ENCODE results near the gene YPEL2.

YPEL2 gene

DNA sequence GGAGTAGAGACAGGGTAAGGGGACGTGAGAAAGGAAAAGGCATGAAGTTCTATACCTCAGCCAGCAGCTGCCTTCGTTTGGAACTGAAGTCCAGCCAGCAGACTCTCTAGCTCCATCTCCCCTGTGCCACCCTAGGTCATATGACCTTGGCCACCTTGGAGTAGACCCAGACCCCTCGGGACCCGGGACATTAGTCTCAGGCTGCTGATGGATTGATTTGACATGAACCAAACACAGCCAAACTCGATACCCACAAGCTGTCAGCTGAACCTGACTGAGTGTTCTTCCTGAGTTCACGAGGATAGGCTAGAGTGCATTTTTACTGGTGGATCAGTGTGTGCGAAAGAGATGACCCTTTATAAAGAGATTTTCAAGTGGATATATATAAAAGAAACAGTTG lies 68.5 kb downstream of the YPEL2 start:
- TF ChIP-seq, protein P1, sequence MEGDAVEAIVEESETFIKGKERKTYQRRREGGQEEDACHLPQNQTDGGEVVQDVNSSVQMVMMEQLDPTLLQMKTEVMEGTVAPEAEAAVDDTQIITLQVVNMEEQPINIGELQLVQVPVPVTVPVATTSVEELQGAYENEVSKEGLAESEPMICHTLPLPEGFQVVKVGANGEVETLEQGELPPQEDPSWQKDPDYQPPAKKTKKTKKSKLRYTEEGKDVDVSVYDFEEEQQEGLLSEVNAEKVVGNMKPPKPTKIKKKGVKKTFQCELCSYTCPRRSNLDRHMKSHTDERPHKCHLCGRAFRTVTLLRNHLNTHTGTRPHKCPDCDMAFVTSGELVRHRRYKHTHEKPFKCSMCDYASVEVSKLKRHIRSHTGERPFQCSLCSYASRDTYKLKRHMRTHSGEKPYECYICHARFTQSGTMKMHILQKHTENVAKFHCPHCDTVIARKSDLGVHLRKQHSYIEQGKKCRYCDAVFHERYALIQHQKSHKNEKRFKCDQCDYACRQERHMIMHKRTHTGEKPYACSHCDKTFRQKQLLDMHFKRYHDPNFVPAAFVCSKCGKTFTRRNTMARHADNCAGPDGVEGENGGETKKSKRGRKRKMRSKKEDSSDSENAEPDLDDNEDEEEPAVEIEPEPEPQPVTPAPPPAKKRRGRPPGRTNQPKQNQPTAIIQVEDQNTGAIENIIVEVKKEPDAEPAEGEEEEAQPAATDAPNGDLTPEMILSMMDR (IDR thresholded peaks at IDR 0.05; ENCODE audit: insufficient read depth, low read length, poor library complexity, severe bottlenecking) = no peak
- DNase-seq (ENCODE audit: extremely low read depth, insufficient read length) = no peak

DNA sequence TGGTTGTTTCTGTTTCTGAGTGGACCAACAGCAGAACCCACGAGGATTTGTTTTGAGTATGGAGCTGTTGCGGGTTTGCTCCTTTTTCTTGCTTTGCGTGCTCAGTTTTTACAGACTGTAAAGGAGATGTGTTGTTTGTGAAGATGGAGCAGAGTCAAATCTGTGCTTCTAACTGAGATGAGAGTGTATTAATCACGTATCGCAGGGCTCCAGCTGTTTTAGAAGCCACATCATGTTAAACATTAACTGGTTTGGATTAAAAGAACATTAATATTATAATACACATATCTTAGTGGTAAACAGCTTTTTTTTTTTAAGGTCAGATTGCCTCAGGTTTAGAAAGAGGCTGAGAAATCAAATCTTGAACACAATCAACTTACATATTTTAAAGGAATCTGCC lies 69.4 kb downstream of the YPEL2 start:
- no peaks in the 10 kb centered on the region for H3K27me3 ChIP-seq (replicated peaks; ENCODE audit: control insufficient read depth, insufficient read depth, low read length)
- H3K4me3 ChIP-seq (replicated peaks; ENCODE audit: low read depth, low read length) = no peak overlapping the region
- H3K36me3 ChIP-seq (ENCODE audit: control insufficient read depth, insufficient read depth, low read length) = no peaks in the 10 kb centered on the region
- TF ChIP-seq, protein P1 (IDR thresholded peaks at IDR 0.05; ENCODE audit: insufficient read depth, low read length, poor library complexity, severe bottlenecking) = no peak
- no peak for DNase-seq (ENCODE audit: extremely low read depth, insufficient read length)

More for the DNA sequence above, 68.5 kb downstream of the YPEL2 start:
- H3K36me3 ChIP-seq (ENCODE audit: control insufficient read depth, insufficient read depth, low read length) = no peaks in the 10 kb centered on the region
- H3K4me3 ChIP-seq (replicated peaks; ENCODE audit: low read depth, low read length) = no peak overlapping the region
- no peaks in the 10 kb centered on the region for H3K27me3 ChIP-seq (replicated peaks; ENCODE audit: control insufficient read depth, insufficient read depth, low read length)

DNA sequence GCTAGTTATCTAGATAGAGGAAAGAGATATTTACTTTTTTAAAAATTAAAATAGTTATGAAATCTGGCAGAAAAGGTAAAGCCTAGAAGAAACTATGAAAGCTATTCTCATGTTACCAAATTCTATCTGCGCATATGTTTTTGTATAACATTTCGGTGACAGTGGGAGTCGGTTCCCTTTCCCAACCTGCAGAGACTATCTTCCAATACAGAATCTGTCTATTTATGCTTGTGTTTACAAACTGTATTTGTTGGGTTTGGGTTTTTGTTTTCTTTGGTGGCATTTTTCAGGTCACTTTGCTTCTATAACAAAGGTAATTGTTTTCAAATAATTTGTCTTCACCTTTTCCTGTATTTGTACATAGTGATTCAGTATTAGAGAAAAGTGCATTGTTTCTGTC lies 69.8 kb downstream of the YPEL2 start:
- no peak for DNase-seq (ENCODE audit: extremely low read depth, insufficient read length)
- TF ChIP-seq, protein P1 (IDR thresholded peaks at IDR 0.05; ENCODE audit: insufficient read depth, low read length, poor library complexity, severe bottlenecking) = no peak
- H3K4me3 ChIP-seq (replicated peaks; ENCODE audit: low read depth, low read length) = no peak overlapping the region
- no peaks in the 10 kb centered on the region for H3K27me3 ChIP-seq (replicated peaks; ENCODE audit: control insufficient read depth, insufficient read depth, low read length)
- H3K36me3 ChIP-seq (ENCODE audit: control insufficient read depth, insufficient read depth, low read length) = no peaks in the 10 kb centered on the region

DNA sequence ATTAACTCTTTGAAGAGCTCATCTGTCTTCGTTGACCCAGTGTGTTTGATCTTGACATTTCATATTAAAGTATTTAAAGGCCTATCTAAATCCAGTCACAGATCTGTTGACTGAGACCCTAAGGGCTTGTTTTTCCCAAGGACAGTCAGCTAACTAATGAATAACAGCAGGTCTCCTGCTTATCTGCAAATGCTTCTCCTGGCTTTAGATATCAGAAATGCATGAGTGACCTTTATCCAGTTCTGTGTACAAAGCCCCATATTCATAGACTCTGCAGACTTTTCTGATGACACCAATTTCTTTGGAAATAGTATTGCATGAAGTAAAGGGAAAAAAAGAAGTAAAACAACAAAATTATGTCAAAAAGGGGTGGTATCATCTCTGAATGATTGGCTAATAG lies 70.3 kb downstream of the YPEL2 start:
- no peak for DNase-seq (ENCODE audit: extremely low read depth, insufficient read length)
- no peaks in the 10 kb centered on the region for H3K27me3 ChIP-seq (replicated peaks; ENCODE audit: control insufficient read depth, insufficient read depth, low read length)
- no peak overlapping the region for H3K4me3 ChIP-seq (replicated peaks; ENCODE audit: low read depth, low read length)
- TF ChIP-seq, protein P1 (IDR thresholded peaks at IDR 0.05; ENCODE audit: insufficient read depth, low read length, poor library complexity, severe bottlenecking) = no peak
- H3K36me3 ChIP-seq (ENCODE audit: control insufficient read depth, insufficient read depth, low read length) = no peaks in the 10 kb centered on the region

DNA sequence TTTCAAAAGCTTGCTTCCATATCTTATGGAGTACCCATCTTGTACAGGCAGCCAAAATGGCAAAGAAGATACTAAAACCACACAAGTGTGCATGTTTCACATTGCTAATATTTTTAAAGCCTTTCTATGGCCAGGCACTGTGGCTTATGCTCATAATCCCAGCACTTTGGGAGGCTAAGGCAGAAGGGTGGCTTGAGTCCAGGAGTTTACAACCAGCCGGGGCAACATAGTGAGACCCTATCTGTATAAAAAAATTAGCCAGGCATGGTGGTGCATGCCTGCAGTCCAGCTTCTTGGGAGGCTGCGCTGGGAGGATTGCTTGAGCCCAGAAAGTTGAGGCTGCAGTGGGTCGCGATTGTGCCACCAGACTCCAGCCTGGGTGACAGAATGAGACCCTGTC lies 71.3 kb downstream of the YPEL2 start:
- DNase-seq (ENCODE audit: extremely low read depth, insufficient read length) = no peak
- no peaks in the 10 kb centered on the region for H3K36me3 ChIP-seq (ENCODE audit: control insufficient read depth, insufficient read depth, low read length)
- TF ChIP-seq, protein P1 (IDR thresholded peaks at IDR 0.05; ENCODE audit: insufficient read depth, low read length, poor library complexity, severe bottlenecking) = no peak
- H3K27me3 ChIP-seq (replicated peaks; ENCODE audit: control insufficient read depth, insufficient read depth, low read length) = no peaks in the 10 kb centered on the region
- H3K4me3 ChIP-seq (replicated peaks; ENCODE audit: low read depth, low read length) = no peak overlapping the region

DNA sequence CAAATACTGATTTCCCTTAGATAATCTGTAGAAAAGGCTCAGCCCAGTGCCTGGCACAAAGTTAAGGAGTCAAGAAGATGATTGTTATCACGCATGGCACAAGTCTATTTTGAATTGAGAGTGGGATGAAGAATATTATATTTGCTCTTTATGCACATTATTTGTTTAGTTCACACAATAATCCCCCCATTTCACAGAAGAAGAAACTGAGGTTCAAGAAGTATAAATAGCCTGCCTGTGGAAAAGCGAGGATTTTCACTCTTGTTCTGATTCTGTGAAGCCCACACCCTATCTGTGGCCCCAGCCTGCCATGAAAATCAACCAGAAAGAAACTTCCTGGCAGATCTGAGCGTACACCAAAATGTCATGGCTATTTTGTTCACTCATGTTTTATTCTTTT lies 73.0 kb downstream of the YPEL2 start:
- H3K27me3 ChIP-seq (replicated peaks; ENCODE audit: control insufficient read depth, insufficient read depth, low read length) = no peaks in the 10 kb centered on the region
- no peak for DNase-seq (ENCODE audit: extremely low read depth, insufficient read length)
- H3K4me3 ChIP-seq (replicated peaks; ENCODE audit: low read depth, low read length) = no peak overlapping the region
- TF ChIP-seq, protein P1 (IDR thresholded peaks at IDR 0.05; ENCODE audit: insufficient read depth, low read length, poor library complexity, severe bottlenecking) = no peak
- no peaks in the 10 kb centered on the region for H3K36me3 ChIP-seq (ENCODE audit: control insufficient read depth, insufficient read depth, low read length)
